Psoas muscle (tissue), 8 donors: Measurements from ENCODE around the gene MMADHC. TPM values are rescaled to one million over a fixed set of nuclear protein-coding genes. Genes with fewer than 3 reads are reported as not detected.
A peak's percentile ranks its signal among the peaks of the same experiment; 100 is the strongest.

Experiments used
- ATAC-seq, 4 donors: fragments of 200-7000 bp; cut with Tn5 transposase; one replicate each; pipeline ENCODE4 v1.9.1; 2020; ENCODE audit warnings: moderate library complexity in 3 of 4, mild to moderate bottlenecking in 2 of 4
- DNase-seq, 2 donors: peaks; one replicate each; pipeline ENCODE4 v3.0.0-alpha.2; 2020
- H3K27ac ChIP-seq: fragments of 200-600 bp; one replicate; pipeline ENCODE4 v1.8.0; 2022
- H3K27me3 ChIP-seq, 3 donors: fragments of 200-600 bp in 1 of 3; one replicate each; pipeline versions ENCODE4 v1.6.1 to v1.8.0; 2013 to 2022; ENCODE audit warnings: low read length in 2 of 3, mild to moderate bottlenecking in 2 of 3, moderate library complexity in 1 of 3; ENCODE audit not compliant: insufficient read depth in 3 of 3
- H3K36me3 ChIP-seq, 2 donors: fragments of 200-600 bp in 1 of 2; one replicate each; pipeline versions ENCODE4 v1.6.1 to v1.8.0; 2013 to 2022; ENCODE audit warnings: low read depth in 1 of 2, mild to moderate bottlenecking in 1 of 2, moderate library complexity in 1 of 2; ENCODE audit not compliant: insufficient read depth in 1 of 2
- H3K4me1 ChIP-seq: fragments of 200-600 bp; one replicate; pipeline ENCODE4 v1.8.0; 2022
- H3K4me3 ChIP-seq: fragments of 200-600 bp; one replicate; pipeline ENCODE4 v1.8.0; 2022; ENCODE audit warnings: mild to moderate bottlenecking
- H3K9me3 ChIP-seq: fragments of 200-600 bp; one replicate; pipeline ENCODE4 v1.8.0; 2022
- WGBS, 3 donors: extraction: QIAGEN DNeasy Blood & Tissue Kit; methylation state at CpG; one replicate each; pipeline versions ENCODE4 v1.1.6 to v1.1.7; 2013; 5-methylcytosine and 5-hydroxymethylcytosine counted together
- intact Hi-C, 2 donors: fragments of 100-400 bp; cut with DNase I; formaldehyde crosslinking; loops; one replicate each; pipeline versions ENCODE4 v1.11.0 to v1.14.2; 2022
- polyA plus RNA-seq, 3 donors: library from polyadenylated mRNA; stranded (reverse); fragments of 200-250 nt; gene quantifications; one replicate each; pipeline ENCODE4 v1.2.3, GENCODE V29; 2013
- total RNA-seq, 4 donors: library from RNA; stranded (reverse); fragmentation: NEBNext Ultra II Directional in 2 of 4; extraction: Animal tissue kit (Norgen Biotek cat#: 25700) in 2 of 4; gene quantifications; one replicate each; pipeline versions ENCODE4 v1.2.1 to v1.2.4, GENCODE V29; 2021 to 2023
- TF ChIP-seq, protein P1 (sequence below): fragments of 200-600 bp; IDR thresholded peaks from one replicate; pipeline ENCODE4 v1.8.0; 2022; ENCODE audit warnings: antibody characterized with exemption
- donor health status: healthy with polysubstance abuse.
- donor health status: DM: no; HTN: no; CAD: no; lungs with moderate emphysema.
- donor health status: Bipolar disorder and iron deficiency.
- donor health status: healthy.
- donor health status: DM: yes; HTN: yes; CAD: no.
- donor health status: DM: no; HTN: no; CAD: no.
- donor health status: DM: no; HTN: no; CAD: no.
- donor health status: DM: yes; HTN: yes; CAD: no.

MMADHC gene
- total and polyA plus RNA-seq, 7 donors = 126 to 205 (median 165) TPM

DNA sequence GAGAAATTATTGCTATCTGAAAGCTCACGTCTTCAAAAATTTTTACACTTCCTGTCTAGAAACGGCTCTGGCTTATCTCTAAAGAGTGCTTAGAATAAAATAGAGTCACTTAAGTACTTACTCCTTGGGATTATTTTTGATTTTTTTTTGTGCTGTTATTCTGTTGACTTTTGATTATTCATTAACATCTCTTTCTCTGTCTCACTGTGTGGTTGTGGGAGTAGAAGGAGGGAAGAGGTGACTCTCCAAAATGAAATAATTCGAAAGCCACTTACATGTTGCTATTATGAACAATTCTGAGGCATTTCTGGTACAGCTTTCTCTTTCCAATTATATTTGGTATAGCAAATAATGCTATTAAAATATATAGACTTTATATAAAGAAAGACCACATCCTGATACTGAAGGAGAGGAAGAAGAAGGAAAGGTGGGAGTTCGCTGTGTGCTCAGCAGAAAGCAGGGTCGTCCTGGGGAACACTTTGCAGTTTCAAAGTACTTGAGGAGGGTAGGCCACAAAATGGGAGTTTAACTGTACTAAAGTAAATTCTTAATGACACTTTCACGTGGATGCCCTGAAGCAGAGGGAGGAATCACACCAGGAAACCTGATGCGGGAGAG is 9.6 kb upstream of the MMADHC start:
- WGBS, 3 donors = 47 to 62% (median 57%) methylated on average over 7 of the region's 7 CpGs
- Histone ChIP-seq H3K27ac (no peak overlapping the region), H3K4me1 (no peaks in the 10 kb centered on the region), H3K27me3 (no peaks in the 10 kb centered on the region), H3K36me3 (no peaks in the 10 kb centered on the region), H3K4me3 (no peak overlapping the region), H3K9me3 (no peaks in the 10 kb centered on the region)
- no peak for DNase-seq
- ATAC-seq = peak in 3 of 4 donors; percentile 15 to 40 (median 20)
- TF ChIP-seq, protein P1, sequence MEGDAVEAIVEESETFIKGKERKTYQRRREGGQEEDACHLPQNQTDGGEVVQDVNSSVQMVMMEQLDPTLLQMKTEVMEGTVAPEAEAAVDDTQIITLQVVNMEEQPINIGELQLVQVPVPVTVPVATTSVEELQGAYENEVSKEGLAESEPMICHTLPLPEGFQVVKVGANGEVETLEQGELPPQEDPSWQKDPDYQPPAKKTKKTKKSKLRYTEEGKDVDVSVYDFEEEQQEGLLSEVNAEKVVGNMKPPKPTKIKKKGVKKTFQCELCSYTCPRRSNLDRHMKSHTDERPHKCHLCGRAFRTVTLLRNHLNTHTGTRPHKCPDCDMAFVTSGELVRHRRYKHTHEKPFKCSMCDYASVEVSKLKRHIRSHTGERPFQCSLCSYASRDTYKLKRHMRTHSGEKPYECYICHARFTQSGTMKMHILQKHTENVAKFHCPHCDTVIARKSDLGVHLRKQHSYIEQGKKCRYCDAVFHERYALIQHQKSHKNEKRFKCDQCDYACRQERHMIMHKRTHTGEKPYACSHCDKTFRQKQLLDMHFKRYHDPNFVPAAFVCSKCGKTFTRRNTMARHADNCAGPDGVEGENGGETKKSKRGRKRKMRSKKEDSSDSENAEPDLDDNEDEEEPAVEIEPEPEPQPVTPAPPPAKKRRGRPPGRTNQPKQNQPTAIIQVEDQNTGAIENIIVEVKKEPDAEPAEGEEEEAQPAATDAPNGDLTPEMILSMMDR = no peak
- intact Hi-C loops = loop anchor here (2.0 to 5.0 kb wide), 6 partner anchors 90 to 1640 kb away; partner anchors contain the start of gene RND3 (in 2 of the 2)

DNA sequence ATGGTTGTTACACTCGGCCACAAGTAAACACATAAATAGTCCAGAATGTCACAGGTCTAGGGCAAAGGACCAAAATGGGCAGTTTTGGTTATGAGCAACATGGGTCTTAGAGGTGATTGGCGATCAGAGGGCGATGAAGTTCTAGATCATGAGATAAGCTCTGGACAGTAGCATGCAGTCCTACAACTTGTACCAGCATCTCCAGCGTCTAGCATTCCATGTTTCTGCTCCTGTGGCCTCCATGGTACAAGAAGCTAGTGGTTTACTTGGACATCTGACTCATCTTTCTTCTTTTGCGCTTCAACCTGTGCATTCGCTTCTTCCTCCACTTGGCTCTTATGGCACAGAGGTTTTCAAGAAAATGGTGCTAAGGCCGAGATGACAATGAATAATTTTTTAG is 8.9 kb upstream of the MMADHC start:
- ATAC-seq (no peak), DNase-seq (no peak)
- H3K27me3 ChIP-seq = no peaks in the 10 kb centered on the region
- no peaks in the 10 kb centered on the region for H3K9me3 ChIP-seq
- H3K27ac ChIP-seq = no peak overlapping the region
- no peaks in the 10 kb centered on the region for H3K4me1 ChIP-seq
- H3K36me3 ChIP-seq = no peaks in the 10 kb centered on the region
- no peak overlapping the region for H3K4me3 ChIP-seq
- 90 to 98% (median 97%) methylated on average over 7 of the region's 7 CpGs for WGBS, 3 donors
- intact Hi-C loops = loop anchor here (2.0 to 5.0 kb wide), 6 partner anchors 91 to 1641 kb away; partner anchors contain the start of gene RND3 (in 2 of the 2)
- TF ChIP-seq, protein P1 = no peak

DNA sequence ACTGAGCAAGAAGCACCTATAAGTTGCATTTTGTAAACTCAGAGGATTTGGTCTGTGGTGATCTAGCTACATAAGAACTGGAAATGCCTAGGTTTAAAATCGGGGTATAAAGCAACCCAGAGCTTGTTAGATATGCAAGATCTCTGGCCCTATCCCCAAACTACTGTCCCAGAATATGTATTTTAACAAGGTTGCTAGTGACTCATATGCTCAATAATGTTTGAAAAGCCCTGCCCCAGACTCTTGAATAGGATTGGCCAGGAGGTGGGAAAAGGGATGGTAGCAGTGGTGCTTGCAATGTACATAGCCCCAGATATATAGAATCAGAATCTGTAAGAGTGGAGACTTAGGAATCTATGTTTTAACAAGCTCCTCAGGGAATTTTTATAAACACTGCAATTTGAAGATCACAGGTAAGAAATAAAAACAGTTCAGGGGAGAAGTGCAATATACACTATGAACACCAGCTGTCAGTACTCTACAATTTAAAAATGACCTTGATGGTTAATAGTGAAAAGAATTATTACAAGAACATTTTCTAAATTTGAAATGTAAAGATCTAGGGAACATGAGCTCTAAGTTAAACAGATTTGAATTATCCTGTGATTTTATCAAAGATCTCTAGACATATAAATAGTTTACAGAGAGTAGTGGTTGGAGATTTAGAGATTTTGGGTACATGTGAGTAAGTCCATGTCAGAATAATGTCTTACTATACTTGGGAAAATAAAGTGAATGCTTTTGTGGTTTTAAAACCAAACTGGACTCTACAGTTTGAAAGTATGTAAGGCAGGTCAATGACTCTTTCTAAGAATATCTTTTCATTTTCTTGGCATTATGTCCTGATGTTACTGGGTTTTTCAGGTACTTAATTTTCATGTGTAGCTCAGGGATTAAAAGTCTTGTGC is 7.7 kb upstream of the MMADHC start:
- intact Hi-C loops = loop anchor here (2.0 to 5.0 kb wide), 6 partner anchors 92 to 1642 kb away; partner anchors contain the start of gene RND3 (in 1 of the 2)
- H3K9me3 ChIP-seq = no peaks in the 10 kb centered on the region
- H3K27me3 ChIP-seq = no peaks in the 10 kb centered on the region
- ATAC-seq (no peak), DNase-seq (no peak)
- no peak overlapping the region for H3K27ac ChIP-seq
- H3K36me3 ChIP-seq = no peaks in the 10 kb centered on the region
- no peak overlapping the region for H3K4me3 ChIP-seq
- 87 to 97% (median 88%) methylated on average over 1 of the region's 1 CpG for WGBS, 3 donors
- TF ChIP-seq, protein P1 = no peak
- H3K4me1 ChIP-seq = no peaks in the 10 kb centered on the region

DNA sequence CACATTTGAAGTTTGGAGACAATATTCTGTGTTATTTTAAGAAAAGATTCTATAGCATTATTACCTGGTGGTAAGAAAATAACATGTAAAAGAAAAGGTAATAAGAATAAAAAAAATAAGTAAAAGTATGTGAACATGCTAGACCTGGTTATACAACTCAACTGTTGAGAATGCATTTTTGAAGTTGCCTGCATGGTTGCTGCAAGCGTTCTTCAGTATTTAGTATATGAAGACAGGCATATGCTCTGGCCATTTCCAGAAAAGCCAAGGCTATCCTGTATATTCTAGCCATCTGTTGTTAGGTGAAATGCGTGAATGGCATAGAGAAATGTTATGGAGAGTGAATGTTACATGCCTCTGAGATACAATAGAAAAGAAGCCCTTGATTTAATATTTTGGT is 6.8 kb upstream of the MMADHC start:
- ATAC-seq (no peak), DNase-seq (no peak)
- Histone ChIP-seq H3K27ac (no peak overlapping the region), H3K36me3 (no peaks in the 10 kb centered on the region), H3K27me3 (no peaks in the 10 kb centered on the region), H3K4me3 (no peak overlapping the region), H3K4me1 (no peaks in the 10 kb centered on the region), H3K9me3 (no peaks in the 10 kb centered on the region)
- intact Hi-C loops = loop anchor here in 1 of 2 donors (2.0 to 5.0 kb wide), 3 partner anchors 172 to 1663 kb away; no protein-coding TSS in a partner anchor
- WGBS, 3 donors = 90 to 96% (median 95%) methylated on average over 2 of the region's 2 CpGs
- TF ChIP-seq, protein P1 = no peak
